Neuron (in vitro differentiated cells): ENCODE results near the gene DAP.

Source experiments
- H2AFZ ChIP-seq: one replicate; pipeline ENCODE4 v1.6.1; 2013; ENCODE audit warnings: low read depth, mild to moderate bottlenecking, inconsistent platforms, low read length, moderate library complexity
- H3K27me3 ChIP-seq: one replicate; pipeline ENCODE4 v1.6.1; 2013; ENCODE audit warnings: low read length; ENCODE audit not compliant: insufficient read depth
- H3K36me3 ChIP-seq: one replicate; pipeline ENCODE4 v1.6.1; 2013; ENCODE audit warnings: low read length; ENCODE audit not compliant: insufficient read depth
- H3K4me1 ChIP-seq: one replicate; pipeline ENCODE4 v1.6.1; 2013; ENCODE audit warnings: low read length; ENCODE audit not compliant: insufficient read depth
- H3K4me3 ChIP-seq: 2 replicates; pipeline ENCODE4 v1.5.1; 2013; ENCODE audit warnings: mild to moderate bottlenecking, low read length, moderate library complexity
- H3K9me3 ChIP-seq: one replicate; pipeline ENCODE4 v1.6.1; 2013; ENCODE audit warnings: low read length

The DAP gene

GRCh38 chr5:10661401-10661800, 99.6 kb downstream of the DAP start:
- no peak overlapping the region for H3K4me3 ChIP-seq
- peaks cover 24% of the 10 kb centered on the region for H3K4me1 ChIP-seq
- no peaks in the 10 kb centered on the region for H3K9me3 ChIP-seq
- H2AFZ ChIP-seq: no peak overlapping the region
- no peaks in the 10 kb centered on the region for H3K36me3 ChIP-seq
- no peaks in the 10 kb centered on the region for H3K27me3 ChIP-seq

- Histone ChIP-seq H3K4me3 (no peak overlapping the region), H3K4me1 (peaks cover 26% of the 10 kb centered on the region), H3K9me3 (no peaks in the 10 kb centered on the region), H2AFZ (no peak overlapping the region), H3K27me3 (no peaks in the 10 kb centered on the region), H3K36me3 (no peaks in the 10 kb centered on the region)
Measured at GRCh38 chr5:10660720-10661387, 100.2 kb downstream of the DAP start.

- Histone ChIP-seq H2AFZ (no peak overlapping the region), H3K4me1 (peaks cover 32% of the 10 kb centered on the region), H3K9me3 (no peaks in the 10 kb centered on the region), H3K36me3 (no peaks in the 10 kb centered on the region), H3K4me3 (no peak overlapping the region), H3K27me3 (no peaks in the 10 kb centered on the region)
Measured at GRCh38 chr5:10660135-10660534, 100.9 kb downstream of the DAP start.

GRCh38 chr5:10658265-10658664, 102.8 kb downstream of the DAP start:
- H3K4me1 ChIP-seq: peaks cover 28% of the 10 kb centered on the region
- H3K4me3 ChIP-seq: no peak overlapping the region
- no peak overlapping the region for H2AFZ ChIP-seq
- no peaks in the 10 kb centered on the region for H3K27me3 ChIP-seq
- no peaks in the 10 kb centered on the region for H3K36me3 ChIP-seq
- H3K9me3 ChIP-seq: no peaks in the 10 kb centered on the region

GRCh38 chr5:10655972-10656830, 104.8 kb downstream of the DAP start:
- H3K4me1 ChIP-seq: peaks cover 13% of the 10 kb centered on the region
- peaks cover 6% of the 10 kb centered on the region for H3K36me3 ChIP-seq
- no peak overlapping the region for H3K4me3 ChIP-seq
- peaks cover 2% of the 10 kb centered on the region for H3K9me3 ChIP-seq
- no peaks in the 10 kb centered on the region for H3K27me3 ChIP-seq
- H2AFZ ChIP-seq: no peak overlapping the region

- no peak overlapping the region for H3K4me3 ChIP-seq
- H3K27me3 ChIP-seq: no peaks in the 10 kb centered on the region
- H3K9me3 ChIP-seq: peaks cover 2% of the 10 kb centered on the region
- H2AFZ ChIP-seq: no peak overlapping the region
- H3K4me1 ChIP-seq: peaks cover 13% of the 10 kb centered on the region
- peaks cover 8% of the 10 kb centered on the region for H3K36me3 ChIP-seq
Measured at GRCh38 chr5:10655161-10655971, 105.7 kb downstream of the DAP start.

GRCh38 chr5:10654566-10654965, 106.5 kb downstream of the DAP start:
- Histone ChIP-seq H3K27me3 (no peaks in the 10 kb centered on the region), H3K36me3 (peaks cover 10% of the 10 kb centered on the region), H3K9me3 (peaks cover 2% of the 10 kb centered on the region), H2AFZ (no peak overlapping the region), H3K4me1 (peaks cover 13% of the 10 kb centered on the region), H3K4me3 (no peak overlapping the region)

- Histone ChIP-seq H2AFZ (no peak overlapping the region), H3K9me3 (peaks cover 4% of the 10 kb centered on the region), H3K4me1 (peaks cover 13% of the 10 kb centered on the region), H3K27me3 (no peaks in the 10 kb centered on the region), H3K4me3 (no peak overlapping the region), H3K36me3 (peaks cover 10% of the 10 kb centered on the region)
Measured at GRCh38 chr5:10653751-10654400, 107.2 kb downstream of the DAP start.

- peaks cover 10% of the 10 kb centered on the region for H3K36me3 ChIP-seq
- no peak overlapping the region for H3K4me3 ChIP-seq
- peaks cover 13% of the 10 kb centered on the region for H3K4me1 ChIP-seq
- no peaks in the 10 kb centered on the region for H3K27me3 ChIP-seq
- peaks cover 4% of the 10 kb centered on the region for H3K9me3 ChIP-seq
- H2AFZ ChIP-seq: no peak overlapping the region
Measured at GRCh38 chr5:10653043-10653442, 108.0 kb downstream of the DAP start.

- H3K4me1 ChIP-seq: peaks cover 13% of the 10 kb centered on the region
- peaks cover 10% of the 10 kb centered on the region for H3K36me3 ChIP-seq
Measured at GRCh38 chr5:10652606-10653005, 108.4 kb downstream of the DAP start.

GRCh38 chr5:10652151-10652550, 108.9 kb downstream of the DAP start:
- Histone ChIP-seq H3K9me3 (peaks cover 4% of the 10 kb centered on the region), H3K4me1 (peaks cover 13% of the 10 kb centered on the region), H3K27me3 (no peaks in the 10 kb centered on the region), H3K36me3 (peaks cover 10% of the 10 kb centered on the region), H2AFZ (no peak overlapping the region), H3K4me3 (no peak overlapping the region)

More at GRCh38 chr5:10652606-10653005, 108.4 kb downstream of the DAP start:
- H3K4me3 ChIP-seq: no peak overlapping the region
- peaks cover 4% of the 10 kb centered on the region for H3K9me3 ChIP-seq
- H3K27me3 ChIP-seq: no peaks in the 10 kb centered on the region
- no peak overlapping the region for H2AFZ ChIP-seq

GRCh38 chr5:10649666-10650380, 111.2 kb downstream of the DAP start:
- Histone ChIP-seq H2AFZ (no peak overlapping the region), H3K4me1 (no peaks in the 10 kb centered on the region), H3K9me3 (peaks cover 4% of the 10 kb centered on the region), H3K36me3 (peaks cover 10% of the 10 kb centered on the region), H3K4me3 (no peak overlapping the region), H3K27me3 (no peaks in the 10 kb centered on the region)
